Measurements from ENCODE around the gene PIP5KL1. TPM values are rescaled to one million over a fixed set of nuclear protein-coding genes. Genes with fewer than 3 reads are reported as not detected.

Gene PIP5KL1
- total and polyA plus RNA-seq, 2 of the 8 experiments (the other 6 are each of a cell fraction or from before 2014, with no cell fraction given), result 13.4 to 15.4 TPM

- H2BK12ac ChIP-seq (ENCODE audit: low read depth, low read length), result no peak overlapping the region
Measured at GRCh38 chr9:127963041-127963358, 32.4 kb upstream of the PIP5KL1 start.

More at GRCh38 chr9:127963041-127963358, 32.4 kb upstream of the PIP5KL1 start:
- Histone ChIP-seq H2BK20ac (ENCODE audit: low read length) (no peak overlapping the region), H2BK120ac (replicated peaks; ENCODE audit: low read depth, low read length) (no peak overlapping the region), H3K14ac (ENCODE audit: insufficient read length) (no peak overlapping the region), H3K23me2 (ENCODE audit: low read depth, low read length) (no peaks in the 10 kb centered on the region), H2AFZ (ENCODE audit: low read length) (no peak overlapping the region), H2BK15ac (ENCODE audit: low read length) (no peak overlapping the region), H3K79me1 (ENCODE audit: low read depth, low read length) (peaks cover 26% of the 10 kb centered on the region), H3K23ac (ENCODE audit: insufficient read length) (no peak overlapping the region), H3K9me3 (ENCODE audit: insufficient read depth in 2 of 2, low read depth in 1 of 2, low read length in 1 of 2) (no peaks in the 10 kb centered on the region), H3K4me3 (ENCODE audit: extremely low read depth in 1 of 4, insufficient read depth in 2 of 4, low read depth in 3 of 4, low read length in 4 of 4) (no peak overlapping the region), H4K8ac (ENCODE audit: extremely low read depth, insufficient read depth, low read length) (no peak overlapping the region), H4K20me1 (replicated peaks in 1 of 2; ENCODE audit: control insufficient read depth in 1 of 2, insufficient read depth in 2 of 2, low read length in 2 of 2) (peaks cover 16 to 34% of the 10 kb centered on the region in 2 experiments), H3K9ac (replicated peaks in 1 of 4; ENCODE audit: extremely low read depth in 1 of 4, low read depth in 3 of 4, low read length in 3 of 4) (no peak overlapping the region), H2AK5ac (ENCODE audit: low read depth, low read length) (no peak overlapping the region), H3K27me3 (replicated peaks in 1 of 4; ENCODE audit: control insufficient read depth in 3 of 4, extremely low read depth in 1 of 4, insufficient read depth in 3 of 4, low read length in 3 of 4) (no peaks in the 10 kb centered on the region), H3K4me2 (ENCODE audit: insufficient read depth in 1 of 2, low read depth in 2 of 2, low read length in 2 of 2) (no peak overlapping the region), H3K36me3 (ENCODE audit: control insufficient read depth in 2 of 4, insufficient read depth in 4 of 4, low read length in 3 of 4) (no peaks in the 10 kb centered on the region), H2BK5ac (ENCODE audit: low read depth, low read length) (no peak overlapping the region; the same call in 1 of the 2 replicates), H3K18ac (ENCODE audit: extremely low read depth, low read length) (no peak overlapping the region), H4K5ac (ENCODE audit: insufficient read length, low read depth, low read length) (no peak overlapping the region), H3K4me1 (replicated peaks in 1 of 4; ENCODE audit: control insufficient read depth in 3 of 4, insufficient read depth in 4 of 4, low read length in 3 of 4) (peaks cover 0 to 47% (median 13%) of the 10 kb centered on the region in 4 experiments; a peak in 5 of 7 replicates), H3K27ac (ENCODE audit: low read depth, low read length) (no peak overlapping the region), H3K56ac (replicated peaks; ENCODE audit: insufficient read length, low read depth, low read length) (no peak overlapping the region), H3K4ac (replicated peaks; ENCODE audit: insufficient read length, low read depth, low read length) (no peak overlapping the region), H3K79me2 (ENCODE audit: control insufficient read depth in 1 of 2, insufficient read depth in 2 of 2, low read length in 2 of 2) (peaks cover 0 to 98% of the 10 kb centered on the region in 2 experiments; a peak in 2 of 4 replicates), H4K91ac (replicated peaks; ENCODE audit: insufficient read length, low read length) (no peak overlapping the region)
- ChIA-PET CTCF (ENCODE audit: partially characterized antibody) (interaction anchor here (1.0 to 35.5 kb wide), 7 partner anchors 8 to 95 kb away, joined by 3 to 825 read pairs (median 5); no protein-coding TSS in a partner anchor), POLR2A (ENCODE audit: partially characterized antibody) (interaction anchor here (0.7 to 2.3 kb wide), 4 partner anchors 9 to 137 kb away, joined by 3 to 7 read pairs (median 5); no protein-coding TSS in a partner anchor)
- WGBS, 2 experiments (ENCODE audit: extremely low coverage in 1 of 2, insufficient coverage in 1 of 2, insufficient read length in 1 of 2, insufficient replicate concordance in 2 of 2, low coverage in 1 of 2, low lambda C conversion rate in 2 of 2, missing lambda C conversion rate in 1 of 2), result 92% methylated on average over 3 of the region's 3 CpGs; no CpG with 5 or more reads in 1 of the 2 experiments
- DNase-seq (ENCODE audit: low read depth in 1 of 2, low spot score in 2 of 2) (no peak), FAIRE-seq (no peak)
- TF ChIP-seq SIX5 (IDR thresholded peaks at IDR 0.05; ENCODE audit: low read depth, low read length), result no peak
- TF ChIP-seq CEBPB (IDR thresholded peaks at IDR 0.05; ENCODE audit: low read depth, low read length), result no peak
- no peak for TF ChIP-seq RAD21 (IDR thresholded peaks at IDR 0.05 in 1 of 2, conservative IDR thresholded peaks at IDR 0.05 in 1 of 2; ENCODE audit: low read depth in 2 of 2, low read length in 2 of 2)
- TF ChIP-seq TEAD4 (IDR thresholded peaks at IDR 0.05; ENCODE audit: low read depth, low read length), result no peak
- TF ChIP-seq TAF7 (optimal IDR thresholded peaks at IDR 0.05; ENCODE audit: borderline replicate concordance, low read depth, low read length), result no peak
- TF ChIP-seq SIRT6 (IDR thresholded peaks at IDR 0.05; ENCODE audit: low read length), result no peak
- TF ChIP-seq RNF2 (IDR thresholded peaks at IDR 0.05; ENCODE audit: borderline replicate concordance, low read depth, low read length, missing control alignments, poor library complexity, severe bottlenecking), result no peak
- TF ChIP-seq USF2 (IDR thresholded peaks at IDR 0.05; ENCODE audit: low read length), result no peak
- TF ChIP-seq HDAC2 (IDR thresholded peaks at IDR 0.05; ENCODE audit: borderline replicate concordance in 1 of 2, low read depth in 2 of 2, low read length in 2 of 2), result no peak
- no peak for TF ChIP-seq KDM5A (IDR thresholded peaks at IDR 0.05; ENCODE audit: low read length)
